ENCODE measurements around the gene SPTB.

GRCh38 chr14:64700894-64701293 lies 178.8 kb downstream of the SPTB start:
- TF ChIP-seq CTCF (IDR thresholded peaks at IDR 0.05 in 4 of 5, conservative IDR thresholded peaks at IDR 0.05 in 1 of 5) (no peak), POLR2A (IDR thresholded peaks at IDR 0.05) (no peak)
